Measurements from ENCODE around the gene BRME1.

DNA sequence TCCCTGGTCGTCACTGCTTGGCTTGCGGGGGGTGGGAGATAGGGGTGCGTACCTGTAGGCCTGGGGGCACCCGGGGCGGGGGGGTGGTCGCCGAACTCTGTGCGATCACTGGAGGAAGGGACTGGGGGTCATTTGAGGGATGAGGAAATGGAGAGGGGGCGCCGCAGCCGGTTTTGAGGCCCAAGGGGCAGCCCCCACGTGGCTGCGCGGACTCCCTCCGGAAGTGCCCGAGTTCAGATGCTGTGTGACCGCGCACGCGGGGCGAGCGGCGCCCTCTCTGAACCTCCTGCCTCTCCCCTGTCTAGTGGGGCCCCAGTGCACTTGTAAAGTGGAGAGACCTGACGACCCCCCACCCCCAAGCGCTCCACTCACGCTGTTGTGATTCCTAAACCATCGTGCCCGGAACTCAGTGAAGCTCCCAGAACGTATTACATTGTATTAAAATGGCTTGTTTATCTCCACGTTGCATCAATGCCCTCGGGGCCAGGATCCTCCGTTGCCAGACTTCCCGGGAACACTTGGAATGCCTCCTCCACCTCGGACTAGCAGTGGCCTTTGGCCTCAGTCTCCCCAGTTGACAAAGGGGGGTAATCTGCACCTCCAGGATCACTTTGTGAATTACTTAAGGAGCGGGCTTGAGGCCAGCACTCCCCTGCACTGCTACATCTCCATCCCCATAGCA is 31.9 kb downstream of the BRME1 start:
- TF ChIP-seq, protein P1, sequence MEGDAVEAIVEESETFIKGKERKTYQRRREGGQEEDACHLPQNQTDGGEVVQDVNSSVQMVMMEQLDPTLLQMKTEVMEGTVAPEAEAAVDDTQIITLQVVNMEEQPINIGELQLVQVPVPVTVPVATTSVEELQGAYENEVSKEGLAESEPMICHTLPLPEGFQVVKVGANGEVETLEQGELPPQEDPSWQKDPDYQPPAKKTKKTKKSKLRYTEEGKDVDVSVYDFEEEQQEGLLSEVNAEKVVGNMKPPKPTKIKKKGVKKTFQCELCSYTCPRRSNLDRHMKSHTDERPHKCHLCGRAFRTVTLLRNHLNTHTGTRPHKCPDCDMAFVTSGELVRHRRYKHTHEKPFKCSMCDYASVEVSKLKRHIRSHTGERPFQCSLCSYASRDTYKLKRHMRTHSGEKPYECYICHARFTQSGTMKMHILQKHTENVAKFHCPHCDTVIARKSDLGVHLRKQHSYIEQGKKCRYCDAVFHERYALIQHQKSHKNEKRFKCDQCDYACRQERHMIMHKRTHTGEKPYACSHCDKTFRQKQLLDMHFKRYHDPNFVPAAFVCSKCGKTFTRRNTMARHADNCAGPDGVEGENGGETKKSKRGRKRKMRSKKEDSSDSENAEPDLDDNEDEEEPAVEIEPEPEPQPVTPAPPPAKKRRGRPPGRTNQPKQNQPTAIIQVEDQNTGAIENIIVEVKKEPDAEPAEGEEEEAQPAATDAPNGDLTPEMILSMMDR (IDR thresholded peaks at IDR 0.05): no peak
- TF ChIP-seq POLR2A (IDR thresholded peaks at IDR 0.05): no peak

All from Peyer's patch (tissue), 4 donors.